MCF 10A (cell line): ENCODE data around the gene GPM6B. TPM values are rescaled to one million over a fixed set of nuclear protein-coding genes. Genes with fewer than 3 reads are reported as not detected.

Experiments used
- BruUV-seq: library from RNA; stranded (reverse); fragments of 400-500 nt; replicated peaks from 2 replicates; lab custom pipeline; 2021; lab: Mats Ljungman, UMichigan
- CTCF ChIA-PET: fragments of 300-600 bp; sonication (Branson Sonifier 250); formaldehyde crosslinking; extraction: SDS; loops from one replicate; lab custom pipeline; 2021; ENCODE audit warnings: antibody characterized with exemption, inconsistent platforms; lab: Yijun Ruan, JAX
- POLR2A ChIA-PET: fragments of 300-600, 350-650 bp; sonication (Branson Sonifier 250); formaldehyde crosslinking; extraction: SDS; loops from one replicate; lab custom pipeline; 2020; ENCODE audit warnings: antibody characterized with exemption, inconsistent platforms; lab: Yijun Ruan, JAX
- DNase-seq: peaks from one replicate; pipeline ENCODE4 v3.0.0-alpha.2; 2018; ENCODE audit not compliant: unreplicated experiment
- H3K27ac Mint-ChIP-seq: one replicate; pipeline ENCODE4 v1.8.0; 2022; ENCODE audit warnings: mild to moderate bottlenecking, low read depth, mixed read lengths; ENCODE audit not compliant: unreplicated experiment
- H3K27me3 Mint-ChIP-seq: one replicate; pipeline ENCODE4 v1.8.0; 2022; ENCODE audit warnings: mixed read lengths; ENCODE audit not compliant: insufficient read depth, unreplicated experiment
- H3K36me3 Mint-ChIP-seq: one replicate; pipeline ENCODE4 v1.8.0; 2022; ENCODE audit warnings: mild to moderate bottlenecking, moderate library complexity, mixed read lengths; ENCODE audit not compliant: insufficient read depth, unreplicated experiment
- H3K4me1 Mint-ChIP-seq: one replicate; pipeline ENCODE4 v1.8.0; 2022; ENCODE audit warnings: mixed read lengths; ENCODE audit not compliant: insufficient read depth, unreplicated experiment
- H3K4me3 Mint-ChIP-seq: one replicate; pipeline ENCODE4 v1.8.0; 2022; ENCODE audit warnings: mild to moderate bottlenecking, moderate library complexity, mixed read lengths; ENCODE audit not compliant: unreplicated experiment
- H3K9me3 Mint-ChIP-seq: one replicate; pipeline ENCODE4 v1.8.0; 2022; ENCODE audit warnings: mixed read lengths; ENCODE audit not compliant: unreplicated experiment
- intact Hi-C: fragments of 100-400 bp; cut with micrococcal nuclease; formaldehyde crosslinking; loops from 2 replicates; pipeline ENCODE4 v1.14.1; 2022
- total RNA-seq: library from RNA; stranded (reverse); gene quantifications from 2 replicates; pipeline ENCODE4 v1.2.3, GENCODE V29; 2022
- TF ChIP-seq, protein P1 (sequence below): fragments of 200-600 bp; IDR thresholded peaks from one replicate; pipeline ENCODE4 v1.8.0; 2022; ENCODE audit warnings: antibody characterized with exemption, mild to moderate bottlenecking; ENCODE audit not compliant: unreplicated experiment

Gene GPM6B
- total RNA-seq, 1 experiment from 2014 or later: 16.3 TPM

- Mint-ChIP-seq H3K9me3 (no peaks in the 10 kb centered on the region), H3K27me3 (peaks cover 44% of the 10 kb centered on the region), H3K4me1 (peaks cover 31% of the 10 kb centered on the region), H3K4me3 (no peak overlapping the region), H3K27ac (peak overlapping the region; percentile 84), H3K36me3 (peaks cover 27% of the 10 kb centered on the region)
- DNase-seq: peak; percentile 88
- intact Hi-C loops: loop anchor here (10.0 kb wide), 1 partner anchor 66 kb away; no protein-coding TSS in a partner anchor
- ChIA-PET CTCF (interaction anchor here (0.6 to 2.1 kb wide), 7 partner anchors 11 to 204 kb away, joined by 3 to 10 read pairs (median 4); partner anchors contain the start of gene GEMIN8), POLR2A (interaction anchor here (0.9 to 6.6 kb wide), 13 partner anchors 9 to 201 kb away, joined by 3 to 55 read pairs (median 9); partner anchors contain the start of genes GEMIN8, OFD1, RAB9A and TRAPPC2)
- TF ChIP-seq, protein P1, sequence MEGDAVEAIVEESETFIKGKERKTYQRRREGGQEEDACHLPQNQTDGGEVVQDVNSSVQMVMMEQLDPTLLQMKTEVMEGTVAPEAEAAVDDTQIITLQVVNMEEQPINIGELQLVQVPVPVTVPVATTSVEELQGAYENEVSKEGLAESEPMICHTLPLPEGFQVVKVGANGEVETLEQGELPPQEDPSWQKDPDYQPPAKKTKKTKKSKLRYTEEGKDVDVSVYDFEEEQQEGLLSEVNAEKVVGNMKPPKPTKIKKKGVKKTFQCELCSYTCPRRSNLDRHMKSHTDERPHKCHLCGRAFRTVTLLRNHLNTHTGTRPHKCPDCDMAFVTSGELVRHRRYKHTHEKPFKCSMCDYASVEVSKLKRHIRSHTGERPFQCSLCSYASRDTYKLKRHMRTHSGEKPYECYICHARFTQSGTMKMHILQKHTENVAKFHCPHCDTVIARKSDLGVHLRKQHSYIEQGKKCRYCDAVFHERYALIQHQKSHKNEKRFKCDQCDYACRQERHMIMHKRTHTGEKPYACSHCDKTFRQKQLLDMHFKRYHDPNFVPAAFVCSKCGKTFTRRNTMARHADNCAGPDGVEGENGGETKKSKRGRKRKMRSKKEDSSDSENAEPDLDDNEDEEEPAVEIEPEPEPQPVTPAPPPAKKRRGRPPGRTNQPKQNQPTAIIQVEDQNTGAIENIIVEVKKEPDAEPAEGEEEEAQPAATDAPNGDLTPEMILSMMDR: no peak
- BruUV-seq: TSS peak; percentile 70
These were observed 11.5 kb upstream of the GPM6B start for GRCh38 chrX:13828392-13828791.

DNA sequence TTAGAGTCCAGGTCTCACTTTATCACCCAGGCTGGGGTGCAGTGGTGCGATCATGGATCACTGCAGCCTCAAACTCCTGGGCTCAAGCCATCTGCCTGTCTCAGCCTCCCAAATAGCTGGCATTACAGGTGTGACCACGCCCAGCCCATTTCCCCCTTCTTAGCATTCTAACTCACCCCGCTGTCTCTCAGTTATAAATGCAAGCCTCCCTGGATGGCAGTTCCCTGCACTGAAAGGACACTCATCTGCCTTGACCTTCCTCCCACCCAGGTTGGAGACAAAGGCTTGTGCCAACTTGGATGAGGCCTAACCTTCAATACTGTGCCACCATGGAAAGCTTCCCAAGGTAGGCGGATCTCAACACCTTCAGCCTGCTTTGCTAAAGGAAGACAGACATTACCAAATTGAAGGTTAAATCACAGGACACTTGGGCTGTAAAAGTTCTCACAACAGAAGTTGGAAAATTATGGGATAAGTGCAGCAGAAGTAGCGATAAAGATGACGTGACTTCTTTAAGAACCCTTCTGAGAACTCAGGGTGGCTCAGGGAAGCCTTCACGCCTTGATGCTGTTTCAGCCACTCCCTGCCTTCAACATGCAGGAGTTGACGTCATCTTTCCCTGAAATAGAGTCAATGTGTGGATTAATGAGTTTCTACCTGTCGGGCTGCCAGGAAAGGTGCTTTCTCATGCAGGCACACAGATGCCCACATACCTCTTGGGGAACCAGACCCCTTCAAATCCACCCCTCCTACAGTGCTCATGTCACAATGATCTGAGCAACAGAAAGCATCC, 10.6 kb upstream of the GPM6B start:
- peak overlapping the region; percentile 28 for H3K4me3 Mint-ChIP-seq
- TSS peak; percentile 53 for BruUV-seq
- H3K27ac Mint-ChIP-seq: peak overlapping the region; percentile 84
- POLR2A ChIA-PET: interaction anchor here (0.7 to 6.6 kb wide), 12 partner anchors 13 to 603 kb away, joined by 3 to 55 read pairs (median 4); partner anchors contain the start of genes GEMIN8 and RAB9A
- DNase-seq: peak; percentile 98
- TF ChIP-seq, protein P1: no peak
- peaks cover 27% of the 10 kb centered on the region for H3K36me3 Mint-ChIP-seq
- H3K4me1 Mint-ChIP-seq: peaks cover 31% of the 10 kb centered on the region
- H3K9me3 Mint-ChIP-seq: no peaks in the 10 kb centered on the region
- H3K27me3 Mint-ChIP-seq: peaks cover 50% of the 10 kb centered on the region
- intact Hi-C loops: loop anchor here (10.0 kb wide), 1 partner anchor 67 kb away; no protein-coding TSS in a partner anchor
- CTCF ChIA-PET: interaction anchor here (0.9 to 1.1 kb wide), 3 partner anchors 71 to 168 kb away, joined by 3 read pairs; no protein-coding TSS in a partner anchor

DNA sequence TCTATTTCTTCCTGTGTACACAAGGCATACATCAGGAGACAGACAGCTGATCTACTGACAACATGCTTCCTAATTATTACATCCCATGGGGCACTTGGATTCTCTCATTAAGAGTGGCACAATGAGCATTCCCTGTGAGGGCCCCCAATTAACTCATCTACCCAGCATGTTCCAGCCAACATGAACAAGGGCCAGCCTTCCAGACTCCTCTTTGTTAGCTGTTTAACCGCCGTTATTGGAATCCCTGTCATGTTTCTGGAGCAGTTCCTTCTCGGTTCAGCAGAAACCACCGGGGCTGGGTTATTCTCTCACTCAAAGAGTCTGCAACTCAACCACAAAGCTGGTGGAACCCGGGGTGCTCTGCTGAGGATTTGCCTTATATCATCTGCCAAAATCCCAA, 9.9 kb upstream of the GPM6B start:
- H3K27ac Mint-ChIP-seq: peak overlapping the region; percentile 84
- intact Hi-C loops: loop anchor here (10.0 kb wide), 1 partner anchor 68 kb away; no protein-coding TSS in a partner anchor
- peaks cover 50% of the 10 kb centered on the region for H3K27me3 Mint-ChIP-seq
- DNase-seq: no peak
- H3K4me1 Mint-ChIP-seq: peaks cover 31% of the 10 kb centered on the region
- no peaks in the 10 kb centered on the region for H3K9me3 Mint-ChIP-seq
- TF ChIP-seq, protein P1: no peak
- H3K36me3 Mint-ChIP-seq: peaks cover 27% of the 10 kb centered on the region
- no TSS peak for BruUV-seq
- ChIA-PET CTCF (interaction anchor here (0.5 to 1.3 kb wide), 8 partner anchors 10 to 320 kb away, joined by 3 to 7 read pairs (median 3); no protein-coding TSS in a partner anchor), POLR2A (interaction anchor here (0.6 to 6.6 kb wide), 9 partner anchors 13 to 202 kb away, joined by 3 to 55 read pairs (median 7); partner anchors contain the start of gene GEMIN8)
- no peak overlapping the region for H3K4me3 Mint-ChIP-seq
